Lung (tissue), 13 donors: ENCODE measurements around the gene HSF2. TPM values are rescaled to one million over a fixed set of nuclear protein-coding genes. Genes with fewer than 3 reads are reported as not detected.
A peak's percentile ranks its signal among the peaks of the same experiment; 100 is the strongest.

ENCODE experiments used
- ATAC-seq: fragments of 200-7000 bp; cut with Tn5 transposase; one replicate; pipeline ENCODE4 v1.9.1; 2020; ENCODE audit warnings: moderate number of reproducible peaks; ENCODE audit not compliant: insufficient read depth, low FRiP score
- DNase-seq, 3 donors: peaks; one replicate each; pipeline ENCODE4 v3.0.0-alpha.2; 2013 to 2017
- H3K27ac ChIP-seq, 2 donors: one replicate each; pipeline ENCODE4 v1.5.1; 2013; ENCODE audit warnings: mild to moderate bottlenecking in 2 of 2, moderate library complexity in 2 of 2, control low read depth in 1 of 2, inconsistent platforms in 1 of 2, low read depth in 1 of 2, low read length in 1 of 2
- H3K27me3 ChIP-seq, 3 donors: one replicate each; pipeline ENCODE4 v1.5.1; 2013; ENCODE audit warnings: low read length in 2 of 3; ENCODE audit not compliant: control insufficient read depth in 3 of 3, insufficient read depth in 3 of 3
- H3K36me3 ChIP-seq, 4 donors: one replicate each; pipeline ENCODE4 v1.5.1; 2013; ENCODE audit warnings: low read length in 4 of 4, mild to moderate bottlenecking in 1 of 4, moderate library complexity in 1 of 4; ENCODE audit not compliant: control insufficient read depth in 4 of 4, insufficient read depth in 4 of 4
- H3K4me1 ChIP-seq, 5 donors: one replicate each; pipeline ENCODE4 v1.5.1; 2013; ENCODE audit warnings: low read length in 5 of 5, mild to moderate bottlenecking in 2 of 5, moderate library complexity in 1 of 5; ENCODE audit not compliant: control insufficient read depth in 5 of 5, insufficient read depth in 5 of 5
- H3K4me3 ChIP-seq: one replicate; pipeline ENCODE4 v1.5.1; 2013; ENCODE audit warnings: mild to moderate bottlenecking, control low read depth, moderate library complexity
- H3K9ac ChIP-seq, 2 donors: one replicate each; pipeline ENCODE4 v1.5.1; 2013; ENCODE audit warnings: low read length in 2 of 2, control low read depth in 1 of 2; ENCODE audit not compliant: insufficient read depth in 1 of 2
- H3K9me3 ChIP-seq, 4 donors: one replicate each; pipeline ENCODE4 v1.5.1; 2013; ENCODE audit warnings: low read length in 3 of 4, mild to moderate bottlenecking in 1 of 4, moderate library complexity in 1 of 4; ENCODE audit not compliant: control insufficient read depth in 4 of 4, insufficient read depth in 3 of 4
- WGBS, 2 donors: extraction: QIAGEN DNeasy Blood & Tissue Kit; methylation state at CpG; one replicate each; pipeline ENCODE4 v1.1.7; 2013; 5-methylcytosine and 5-hydroxymethylcytosine counted together
- polyA plus RNA-seq, 2 donors: library from polyadenylated mRNA; stranded (reverse); fragments of 200-250 nt; gene quantifications; one replicate each; pipeline ENCODE4 v1.2.1, GENCODE V29; 2013
- small RNA-seq: library from RNA; depleted of rRNA; stranded (forward); fragments of <200 nt; gene quantifications from one replicate; pipeline ENCODE3, GENCODE V24; 2014; ENCODE audit warnings: low replicate concordance
- total RNA-seq, 2 donors: library from RNA; depleted of rRNA in 1 of 2; stranded (reverse); fragments of >200 nt in 1 of 2; gene quantifications; one replicate each; pipeline ENCODE4 v1.2.1, GENCODE V29; 2014 to 2021
- TF ChIP-seq, protein P1 (sequence below): IDR thresholded peaks from 2 replicates; pipeline ENCODE4 v1.5.1; 2012; ENCODE audit warnings: mild to moderate bottlenecking; ENCODE audit errors: control extremely low read depth, extremely low read depth
- donor health status: control.
- donor health status: control.
- donor health status: Bipolar disorder and iron deficiency.
- donor health status: healthy.
- donor health status: DM: yes; HTN: yes; CAD: no.

HSF2 gene
- total and polyA plus RNA-seq, 4 donors, result 7.0 to 36.8 (median 8.7) TPM

DNA sequence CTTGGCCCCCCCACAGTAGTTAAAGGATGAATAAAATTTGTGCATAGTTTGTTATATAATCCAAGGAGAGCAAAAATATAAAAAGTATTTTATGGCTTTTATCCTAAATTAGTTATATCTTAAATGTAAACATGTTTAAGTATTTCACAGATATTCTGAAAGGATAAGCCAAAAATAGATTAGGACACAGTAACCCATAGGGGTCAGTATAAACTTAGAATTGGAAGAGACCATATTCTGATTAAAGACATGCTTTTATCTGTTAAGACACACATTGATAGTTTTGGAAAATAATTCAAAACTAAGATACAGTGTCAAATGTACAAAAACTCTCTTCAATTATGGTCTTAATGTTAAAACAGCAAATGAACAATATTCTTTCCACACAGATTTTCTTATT, 76.7 kb downstream of the HSF2 start:
- TF ChIP-seq, protein P1, sequence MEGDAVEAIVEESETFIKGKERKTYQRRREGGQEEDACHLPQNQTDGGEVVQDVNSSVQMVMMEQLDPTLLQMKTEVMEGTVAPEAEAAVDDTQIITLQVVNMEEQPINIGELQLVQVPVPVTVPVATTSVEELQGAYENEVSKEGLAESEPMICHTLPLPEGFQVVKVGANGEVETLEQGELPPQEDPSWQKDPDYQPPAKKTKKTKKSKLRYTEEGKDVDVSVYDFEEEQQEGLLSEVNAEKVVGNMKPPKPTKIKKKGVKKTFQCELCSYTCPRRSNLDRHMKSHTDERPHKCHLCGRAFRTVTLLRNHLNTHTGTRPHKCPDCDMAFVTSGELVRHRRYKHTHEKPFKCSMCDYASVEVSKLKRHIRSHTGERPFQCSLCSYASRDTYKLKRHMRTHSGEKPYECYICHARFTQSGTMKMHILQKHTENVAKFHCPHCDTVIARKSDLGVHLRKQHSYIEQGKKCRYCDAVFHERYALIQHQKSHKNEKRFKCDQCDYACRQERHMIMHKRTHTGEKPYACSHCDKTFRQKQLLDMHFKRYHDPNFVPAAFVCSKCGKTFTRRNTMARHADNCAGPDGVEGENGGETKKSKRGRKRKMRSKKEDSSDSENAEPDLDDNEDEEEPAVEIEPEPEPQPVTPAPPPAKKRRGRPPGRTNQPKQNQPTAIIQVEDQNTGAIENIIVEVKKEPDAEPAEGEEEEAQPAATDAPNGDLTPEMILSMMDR, result peak; percentile 9
- peaks cover 0 to 7% (median 0%) of the 10 kb centered on the region in 5 donors for H3K4me1 ChIP-seq

DNA sequence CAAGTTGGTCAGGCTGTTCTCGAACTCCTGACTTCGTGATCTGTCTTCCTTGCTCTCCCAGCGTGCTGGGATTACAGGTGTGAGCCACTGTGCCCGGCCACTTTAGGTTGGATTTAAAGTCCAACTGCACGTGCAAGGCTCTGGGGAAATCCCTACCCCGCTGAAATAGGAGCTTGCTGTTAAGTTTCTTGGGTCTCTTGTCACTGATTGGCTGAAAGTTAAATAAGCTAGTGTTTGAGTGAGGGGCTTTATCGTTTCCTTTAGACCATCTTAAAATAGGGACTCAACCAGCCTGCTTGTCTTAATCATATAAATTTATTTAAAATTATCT, 83.3 kb downstream of the HSF2 start:
- TF ChIP-seq, protein P1, result no peak
- H3K27me3 ChIP-seq, result no peaks in the 10 kb centered on the region
- H3K9ac ChIP-seq, result no peak overlapping the region
- 77 to 90% methylated on average over 7 of the region's 7 CpGs for WGBS, 2 donors
- H3K4me1 ChIP-seq, result no peaks in the 10 kb centered on the region
- no peaks in the 10 kb centered on the region for H3K9me3 ChIP-seq
- H3K4me3 ChIP-seq, result no peak overlapping the region
- H3K27ac ChIP-seq, result no peak overlapping the region
- ATAC-seq, result no peak
- H3K36me3 ChIP-seq, result no peaks in the 10 kb centered on the region
- DNase-seq, result no peak

More for the DNA sequence above, 76.7 kb downstream of the HSF2 start:
- no peak overlapping the region for H3K27ac ChIP-seq
- DNase-seq (peak in 2 of 3 donors; percentile 40 to 45), ATAC-seq (no peak)
- no peak overlapping the region for H3K9ac ChIP-seq
- peaks cover 0 to 5% (median 0%) of the 10 kb centered on the region in 4 donors for H3K36me3 ChIP-seq
- no peak overlapping the region for H3K4me3 ChIP-seq
- H3K9me3 ChIP-seq, result no peaks in the 10 kb centered on the region
- H3K27me3 ChIP-seq, result no peaks in the 10 kb centered on the region

Small RNA genes within 50 kb of the gene (small RNA-seq; reads per million reads assigned to genes)
- not detected for gene Z99129.1

Other genes starting within 250 kb of the HSF2 start
- gene SERINC1, start 72.2 kb downstream of the HSF2 start, total RNA-seq, result 100 to 1,000 TPM; 130 to 226 TPM
- 100 to 1,000 TPM in 1 of 2 donors, 10 to 100 TPM in 1; 50.1 to 125 TPM for gene SERINC1, start 72.2 kb downstream of the HSF2 start, polyA plus RNA-seq
- gene PKIB, start 210.8 kb downstream of the HSF2 start, total RNA-seq, result 1 to 10 TPM; 4.5 to 5.3 TPM
- 1 to 10 TPM; 3.0 to 7.4 TPM for gene PKIB, start 210.8 kb downstream of the HSF2 start, polyA plus RNA-seq